HG03066 (cell line): ENCODE results near the gene ATP5F1D.

Experiments
- ATAC-seq: cut with Tn5 transposase; IDR thresholded peaks from one replicate; pipeline ENCODE4 v1.9.1; 2021; ENCODE audit warnings: low read depth; ENCODE audit not compliant: unreplicated experiment

The ATP5F1D gene

GRCh38 chr19:1256646-1257474, 15.3 kb downstream of the ATP5F1D start:
- ATAC-seq = no peak

GRCh38 chr19:1257475-1258162, 16.1 kb downstream of the ATP5F1D start:
- no peak for ATAC-seq

- ATAC-seq = no peak
Measured at GRCh38 chr19:1258163-1258492, 16.6 kb downstream of the ATP5F1D start.

GRCh38 chr19:1258707-1259205, 17.2 kb downstream of the ATP5F1D start:
- no peak for ATAC-seq

- ATAC-seq = no peak
Measured at GRCh38 chr19:1259206-1259875, 17.8 kb downstream of the ATP5F1D start.

GRCh38 chr19:1259876-1260748, 18.6 kb downstream of the ATP5F1D start:
- ATAC-seq = no peak

GRCh38 chr19:1260749-1261537, 19.4 kb downstream of the ATP5F1D start:
- ATAC-seq = peak; percentile 35

GRCh38 chr19:1261538-1261797, 19.9 kb downstream of the ATP5F1D start:
- ATAC-seq = no peak

- ATAC-seq = no peak
Measured at GRCh38 chr19:1261798-1262622, 20.5 kb downstream of the ATP5F1D start.

- ATAC-seq = no peak
Measured at GRCh38 chr19:1262623-1263123, 21.1 kb downstream of the ATP5F1D start.

GRCh38 chr19:1263188-1263587, 21.6 kb downstream of the ATP5F1D start:
- no peak for ATAC-seq

GRCh38 chr19:1264801-1265614, 23.5 kb downstream of the ATP5F1D start:
- no peak for ATAC-seq

- ATAC-seq = no peak
Measured at GRCh38 chr19:1265615-1266128, 24.1 kb downstream of the ATP5F1D start.

- ATAC-seq = peak; percentile 30
Measured at GRCh38 chr19:1266129-1266915, 24.8 kb downstream of the ATP5F1D start.

GRCh38 chr19:1266916-1267476, 25.4 kb downstream of the ATP5F1D start:
- peak; percentile 12 for ATAC-seq

GRCh38 chr19:1267477-1268225, 26.1 kb downstream of the ATP5F1D start:
- no peak for ATAC-seq
